Stimulated activated CD8-positive, alpha-beta memory T cell treated with anti-CD3 and anti-CD28 coated beads, Interleukin-4, amount 100 ng/mL, for 24 hours (primary cell): ENCODE measurements around the gene MMP19.
"Not testable (repeated sequence)": the region's sequence is repeated elsewhere in the genome, so short reads cannot be mapped to it uniquely, and the experiment has no call there.

Source experiments
- DNase-seq: peaks from one replicate; pipeline ENCODE4 v3.0.0-alpha.2; 2020; ENCODE audit warnings: low read depth

MMP19 gene, protein sequence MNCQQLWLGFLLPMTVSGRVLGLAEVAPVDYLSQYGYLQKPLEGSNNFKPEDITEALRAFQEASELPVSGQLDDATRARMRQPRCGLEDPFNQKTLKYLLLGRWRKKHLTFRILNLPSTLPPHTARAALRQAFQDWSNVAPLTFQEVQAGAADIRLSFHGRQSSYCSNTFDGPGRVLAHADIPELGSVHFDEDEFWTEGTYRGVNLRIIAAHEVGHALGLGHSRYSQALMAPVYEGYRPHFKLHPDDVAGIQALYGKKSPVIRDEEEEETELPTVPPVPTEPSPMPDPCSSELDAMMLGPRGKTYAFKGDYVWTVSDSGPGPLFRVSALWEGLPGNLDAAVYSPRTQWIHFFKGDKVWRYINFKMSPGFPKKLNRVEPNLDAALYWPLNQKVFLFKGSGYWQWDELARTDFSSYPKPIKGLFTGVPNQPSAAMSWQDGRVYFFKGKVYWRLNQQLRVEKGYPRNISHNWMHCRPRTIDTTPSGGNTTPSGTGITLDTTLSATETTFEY

DNA sequence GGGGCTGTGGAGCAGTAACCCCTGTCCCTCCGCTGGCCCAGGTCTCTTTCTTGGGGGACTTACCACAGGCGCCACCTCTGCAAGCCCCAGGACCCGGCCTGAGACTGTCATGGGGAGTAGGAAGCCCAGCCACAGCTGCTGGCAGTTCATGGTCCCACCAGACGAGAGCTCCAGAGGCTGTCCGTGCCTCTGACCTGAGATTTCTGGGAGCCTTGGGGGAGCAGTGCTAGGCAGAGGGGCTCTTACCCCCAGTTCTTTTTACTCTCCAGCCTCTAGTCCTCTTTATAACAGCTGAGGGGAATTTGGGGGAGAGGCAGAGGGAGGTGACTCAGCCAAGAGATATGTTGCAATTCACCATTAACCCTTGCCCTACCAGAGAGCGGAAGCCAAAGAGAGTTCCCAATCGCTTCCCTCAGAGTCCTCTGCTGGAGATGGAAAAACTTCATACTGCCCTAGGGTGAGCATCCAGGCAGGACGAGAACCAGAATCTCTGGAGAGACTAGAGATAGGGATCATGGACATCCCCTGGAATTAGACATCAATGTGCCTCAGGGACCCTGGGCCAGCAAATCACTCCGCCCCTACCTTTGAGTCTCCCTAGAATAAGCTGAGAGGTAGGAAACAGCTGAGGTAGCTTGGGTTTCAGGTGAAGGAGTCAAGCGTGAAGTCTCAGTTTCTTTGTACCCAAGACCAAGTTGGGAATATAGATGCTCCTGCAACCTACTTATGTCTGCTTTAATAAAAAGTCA, at the start of gene MMP19:
MMP19 (minus strand) TSS at position 256 of the 749 bp plus-strand sequence; CDS start at position 150, 106 bp downstream.
- DNase-seq = no peak

DNA sequence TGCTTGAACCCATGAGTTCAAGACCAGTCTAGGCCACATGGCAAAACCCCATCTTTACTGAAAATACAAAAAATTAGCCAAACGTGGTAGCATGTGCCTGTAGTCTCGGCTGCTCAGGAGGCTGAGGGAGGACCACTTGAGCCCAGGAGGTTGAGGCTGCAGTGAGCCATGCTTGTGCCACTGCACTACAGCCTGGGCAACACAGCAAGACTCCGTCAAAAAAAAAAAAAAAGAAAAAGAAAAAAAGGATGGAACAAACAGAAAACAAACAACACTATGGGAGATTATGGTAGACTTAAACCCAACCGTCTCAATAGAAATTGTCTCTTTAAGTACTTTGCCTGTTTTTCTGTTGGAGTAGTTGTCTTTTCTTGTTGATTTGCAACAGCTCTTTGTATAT, 48.6 kb upstream of the MMP19 start:
- DNase-seq = no peak

DNA sequence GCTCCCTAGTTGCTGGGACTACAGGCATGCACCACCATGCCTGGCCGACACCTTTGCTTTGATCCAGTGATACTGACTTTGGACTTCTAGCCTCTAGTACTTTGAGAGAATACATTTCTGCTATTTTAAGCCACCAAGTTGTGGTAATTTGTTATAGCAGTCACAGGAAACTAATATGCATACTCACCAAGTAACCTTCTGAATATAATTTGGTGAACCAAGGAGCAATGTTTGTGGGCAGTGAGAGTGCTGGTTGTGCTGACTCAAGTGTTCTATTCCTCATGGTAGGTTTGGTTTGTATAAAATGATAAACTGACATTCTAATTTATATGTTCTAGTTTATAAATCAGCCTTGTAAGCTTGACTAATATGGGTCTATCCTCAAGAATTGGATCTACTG, 42.4 kb upstream of the MMP19 start:
- DNase-seq = no peak

DNA sequence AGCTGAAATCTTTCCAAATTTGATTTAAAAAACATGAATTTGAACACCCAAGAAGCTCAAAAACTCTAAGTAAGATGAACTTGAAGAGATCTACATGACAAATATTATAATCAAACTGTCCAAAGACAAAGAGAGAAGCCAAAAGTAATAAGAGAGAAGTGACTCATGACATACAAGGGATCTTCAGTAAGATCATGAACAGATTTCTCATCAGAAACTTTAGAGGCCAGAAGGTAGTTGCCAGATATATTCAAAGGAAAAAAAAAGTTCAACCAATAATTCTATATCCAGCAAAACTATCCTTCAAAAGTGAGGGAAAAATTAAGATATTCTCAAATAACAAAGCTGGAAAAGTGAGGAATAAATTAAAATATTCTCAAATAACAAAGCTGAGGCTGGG, 35.1 kb upstream of the MMP19 start:
- no peak for DNase-seq

DNA sequence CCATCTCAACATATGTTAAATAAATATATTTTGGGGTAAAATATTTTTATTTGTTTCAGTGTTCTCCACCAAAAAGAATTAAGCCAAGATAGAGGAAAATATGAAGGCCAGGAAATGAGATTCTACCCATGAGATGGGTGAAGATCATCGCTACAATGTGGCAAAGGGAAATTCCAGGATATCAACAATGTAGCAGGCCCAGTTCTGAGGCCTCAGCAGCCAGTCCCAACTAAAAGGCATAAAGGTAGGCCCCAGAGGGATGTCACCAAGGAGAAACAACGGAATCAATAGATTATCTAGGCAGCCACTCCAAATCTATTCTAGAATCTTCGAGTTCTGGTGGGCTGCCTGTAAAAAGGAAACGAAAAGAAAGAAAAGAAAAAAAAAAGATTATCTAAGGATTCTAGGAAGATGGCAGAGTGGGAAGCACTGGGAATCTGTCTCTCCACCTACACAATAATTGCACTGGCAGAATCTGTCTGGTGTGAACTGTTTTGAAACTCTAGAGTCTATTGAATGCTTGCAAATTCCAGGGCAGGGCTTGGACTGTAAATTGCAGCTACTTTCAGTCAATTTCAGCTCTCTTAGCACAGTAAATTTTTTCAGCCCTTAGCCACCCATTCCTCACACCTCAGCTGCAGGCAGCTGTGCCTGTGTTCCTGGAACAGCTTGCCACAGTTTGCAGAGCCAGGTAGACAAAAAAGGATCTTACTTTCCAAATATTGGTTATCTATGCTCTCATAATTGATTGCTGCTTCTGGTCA, 33.1 kb upstream of the MMP19 start:
- no peak for DNase-seq

DNA sequence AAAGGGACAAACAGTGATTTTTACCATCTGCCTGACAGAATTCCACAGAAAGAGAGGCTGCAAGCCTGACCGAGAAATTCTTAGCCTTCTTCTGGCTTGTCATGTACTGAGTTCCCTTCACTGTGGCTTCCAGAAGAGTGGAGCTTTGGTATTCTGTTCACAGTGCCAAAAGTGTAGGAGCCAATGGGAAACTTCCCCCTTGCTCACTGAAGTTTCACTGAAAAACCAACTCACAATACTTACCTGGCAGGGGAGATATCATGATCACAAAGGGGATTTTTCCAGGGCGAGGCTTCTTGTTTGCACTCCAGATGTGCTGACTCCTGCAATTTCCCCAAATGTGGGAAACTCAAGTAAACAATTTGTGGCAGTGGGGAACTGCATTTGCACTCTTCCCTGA, 31.7 kb upstream of the MMP19 start:
- no peak for DNase-seq

DNA sequence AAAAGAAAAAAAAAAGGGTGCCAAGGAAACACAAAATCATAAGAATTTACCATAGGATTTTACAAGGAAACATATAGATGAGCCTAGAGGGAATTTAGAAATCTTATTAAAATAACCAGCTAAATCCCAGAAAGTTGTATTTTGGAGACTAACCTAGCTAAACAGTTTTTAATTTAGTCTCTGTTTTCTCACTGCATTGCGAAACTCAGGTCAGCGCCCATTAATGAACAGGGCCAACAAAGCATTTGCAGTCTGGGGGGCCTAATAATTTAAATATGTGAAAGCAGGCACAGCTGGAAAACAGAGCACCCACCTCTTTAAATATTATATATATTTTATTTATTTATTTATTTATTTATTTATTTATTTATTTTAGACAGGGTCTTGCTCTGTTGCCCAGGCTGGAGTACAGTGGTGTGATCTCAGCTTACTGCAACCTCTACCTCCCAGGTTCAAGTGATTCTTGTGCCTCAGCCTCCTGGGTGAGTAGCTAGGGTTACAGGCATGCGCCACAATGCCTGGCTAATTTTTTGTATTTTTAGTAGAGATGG, 23.8 kb upstream of the MMP19 start:
- not testable (repeated sequence) for DNase-seq

DNA sequence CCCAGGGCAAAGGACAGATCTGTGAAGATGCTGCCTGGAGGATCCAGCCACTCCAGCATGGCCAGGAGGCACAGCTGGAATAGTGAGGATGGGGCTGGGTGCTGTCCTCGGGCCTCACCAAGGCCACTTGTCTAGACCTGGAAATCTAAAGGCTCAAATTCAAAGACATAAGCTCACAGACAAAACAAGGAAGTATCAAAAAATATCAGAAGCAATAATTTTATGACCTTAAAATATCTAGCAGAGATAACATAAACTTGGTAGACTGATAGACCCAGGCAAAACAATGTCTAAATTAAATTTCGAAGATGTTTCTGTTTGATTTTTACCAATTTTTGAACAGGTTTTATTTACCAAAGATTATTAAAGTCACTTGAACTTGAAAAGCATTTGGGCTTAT, 22.6 kb upstream of the MMP19 start:
- DNase-seq = no peak

DNA sequence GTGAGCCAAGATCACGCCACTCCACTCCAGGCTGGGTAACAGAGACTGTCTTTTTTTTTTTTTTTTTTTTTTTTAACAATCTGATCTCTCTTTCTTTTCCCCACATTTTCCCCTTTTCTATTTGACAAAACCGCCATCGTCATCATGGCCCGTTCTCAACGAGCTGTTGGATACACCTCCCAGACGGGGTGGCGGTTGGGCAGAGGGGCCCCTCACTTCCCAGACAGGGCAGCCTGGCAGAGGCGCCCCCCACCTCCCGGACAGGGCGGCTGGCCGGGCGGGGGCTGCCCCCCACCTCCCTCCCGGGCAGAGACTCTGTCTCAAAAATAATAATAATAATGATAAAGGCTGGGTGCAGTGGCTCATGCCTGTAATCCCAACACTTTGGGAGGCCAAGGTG, 20.2 kb upstream of the MMP19 start:
- DNase-seq = not testable (repeated sequence)

DNA sequence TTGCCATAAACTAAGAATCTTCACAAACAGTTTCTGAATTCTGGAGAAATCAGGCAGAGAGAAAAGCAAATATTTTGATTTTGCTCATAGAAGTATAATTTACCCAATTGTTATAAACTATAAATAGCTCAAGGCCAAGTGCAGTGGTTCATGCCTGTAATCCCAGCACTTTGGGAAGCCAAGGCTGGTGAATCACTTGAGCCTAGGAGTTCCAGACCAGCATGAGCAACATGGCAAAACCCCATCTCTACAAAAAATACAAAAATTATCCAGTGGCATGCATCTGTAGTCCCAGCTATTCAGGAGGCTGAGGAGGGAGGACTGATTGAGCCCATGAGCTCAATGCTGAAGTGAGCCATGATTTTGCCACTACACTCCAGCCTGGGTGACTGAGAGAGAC, 19.6 kb upstream of the MMP19 start:
- no peak for DNase-seq

DNA sequence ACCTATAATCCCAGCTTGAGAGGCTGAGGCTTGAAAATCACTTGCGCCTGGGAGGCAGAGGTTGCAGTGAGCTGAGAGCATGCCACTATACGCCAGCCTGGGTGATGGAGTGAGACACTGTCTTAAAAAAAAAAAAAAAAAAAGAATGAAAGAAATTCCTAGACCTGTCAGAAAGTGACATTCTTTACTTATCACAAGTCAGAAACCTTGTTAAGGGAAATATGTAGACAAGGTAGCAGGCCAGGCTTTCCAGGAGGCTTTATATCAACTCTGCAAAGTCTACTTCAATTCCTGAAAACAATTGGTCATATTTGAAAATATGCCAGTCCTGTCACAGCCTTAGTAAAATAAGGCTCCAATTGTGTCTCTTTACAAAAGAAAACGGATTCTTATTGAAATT, 19.1 kb upstream of the MMP19 start:
- no peak for DNase-seq

DNA sequence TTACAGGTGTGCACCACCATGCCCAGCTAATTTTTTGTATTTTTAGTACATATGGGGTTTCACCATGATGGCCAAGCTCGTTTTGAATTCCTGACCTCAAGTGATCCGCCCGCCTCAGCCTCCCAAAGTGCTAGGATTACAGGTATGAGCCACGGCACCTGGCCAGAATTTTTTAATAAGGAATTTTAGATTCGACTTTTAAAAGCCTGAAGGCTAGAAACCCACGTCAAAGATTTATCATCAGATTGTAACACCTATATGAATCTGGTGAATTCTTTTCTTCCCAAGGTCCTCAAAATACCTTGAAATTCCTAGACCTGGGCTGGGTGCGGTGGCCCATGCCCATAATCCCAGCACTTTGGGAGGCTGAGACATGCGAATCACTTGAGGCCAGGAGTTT, 18.7 kb upstream of the MMP19 start:
- no peak for DNase-seq

DNA sequence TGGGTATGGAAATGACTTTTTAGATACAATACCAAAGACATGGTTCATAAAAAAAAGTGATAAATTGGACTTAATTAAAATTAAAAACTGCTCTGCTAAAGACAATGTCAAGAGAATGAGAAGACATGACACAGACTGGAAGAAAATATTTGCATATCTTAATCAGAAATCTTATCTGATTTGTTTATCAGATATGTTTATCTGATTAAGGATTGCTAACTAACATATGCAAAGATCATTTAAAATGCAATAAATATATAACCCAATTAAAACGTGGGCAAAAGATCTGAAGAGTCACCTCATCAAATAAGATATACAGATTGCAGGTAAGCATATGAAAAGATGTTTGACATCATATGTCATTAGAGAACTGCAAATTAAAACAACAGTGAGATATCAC, 10.0 kb upstream of the MMP19 start:
- DNase-seq = no peak

DNA sequence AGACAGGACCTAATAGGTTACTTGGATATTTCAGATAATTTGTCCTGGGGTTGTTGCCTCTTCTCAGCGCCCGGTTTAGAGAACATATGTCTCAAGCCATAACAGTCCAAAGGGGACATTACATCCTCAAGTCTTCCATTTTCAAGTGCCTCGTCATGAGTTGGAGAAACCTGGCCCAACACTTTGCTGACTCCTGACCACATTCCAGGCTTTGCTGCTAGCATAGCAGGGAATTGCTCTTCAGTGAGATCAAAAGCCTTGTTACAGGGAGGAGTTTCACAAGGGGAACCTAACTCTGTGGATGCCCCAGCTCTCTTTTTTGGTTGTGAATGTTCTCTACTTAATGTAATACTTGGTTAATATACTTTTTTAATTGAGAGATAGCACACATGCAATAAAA, 8.2 kb upstream of the MMP19 start:
- no peak for DNase-seq

DNA sequence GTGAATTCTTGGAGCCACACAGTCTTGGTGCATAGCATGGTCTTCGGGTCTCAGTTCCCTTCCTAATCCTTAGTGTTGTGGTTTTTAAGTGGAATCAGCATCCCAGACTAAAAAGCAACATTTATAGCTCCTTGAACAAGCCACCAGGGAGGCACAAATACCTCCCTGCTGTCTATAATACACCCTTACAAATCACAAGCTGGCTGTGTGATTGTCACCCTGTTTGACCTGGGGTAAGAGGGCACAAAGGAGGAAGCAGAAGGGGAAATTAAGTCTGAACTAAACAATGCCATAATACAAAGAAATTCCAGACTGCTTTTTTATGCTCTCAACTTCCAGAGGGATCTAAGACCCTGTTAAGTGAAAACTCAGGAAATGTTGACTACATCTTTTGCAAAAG, 7.7 kb upstream of the MMP19 start:
- DNase-seq = no peak

DNA sequence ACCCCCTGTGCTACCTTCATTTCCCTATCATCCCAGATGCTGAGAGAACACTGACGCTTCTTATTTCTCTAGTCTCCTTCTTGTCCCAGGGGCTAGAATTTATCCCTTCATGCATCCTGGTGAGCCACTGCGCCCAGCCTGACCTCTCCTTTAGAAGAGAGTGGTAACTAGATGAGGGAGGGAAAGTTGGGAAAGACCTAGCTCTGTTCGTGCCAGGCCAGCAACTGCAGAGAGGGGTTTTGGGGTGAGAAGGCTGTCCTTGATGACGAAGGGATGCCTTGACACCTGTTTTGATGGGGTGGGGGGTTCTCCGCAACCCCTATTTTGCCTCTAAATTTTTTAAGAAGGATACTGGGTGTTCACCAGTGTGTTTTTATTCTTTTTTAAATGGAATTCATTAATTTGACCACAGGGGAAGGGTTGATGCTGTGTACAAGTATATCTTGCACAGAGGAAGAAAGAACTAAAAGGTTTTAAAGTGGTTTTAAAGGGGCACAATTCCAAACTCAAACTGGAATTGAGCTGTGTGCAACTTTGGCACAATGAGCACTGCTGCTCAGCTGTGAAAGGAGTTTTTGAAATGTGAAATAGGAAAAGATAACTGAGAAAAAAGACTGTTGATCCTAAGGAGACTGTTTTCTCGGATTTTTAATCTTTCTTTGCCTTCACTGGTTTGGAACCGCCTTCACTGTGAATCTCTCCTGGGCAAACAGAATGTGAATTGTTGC, 7.0 kb upstream of the MMP19 start:
- no peak for DNase-seq

DNA sequence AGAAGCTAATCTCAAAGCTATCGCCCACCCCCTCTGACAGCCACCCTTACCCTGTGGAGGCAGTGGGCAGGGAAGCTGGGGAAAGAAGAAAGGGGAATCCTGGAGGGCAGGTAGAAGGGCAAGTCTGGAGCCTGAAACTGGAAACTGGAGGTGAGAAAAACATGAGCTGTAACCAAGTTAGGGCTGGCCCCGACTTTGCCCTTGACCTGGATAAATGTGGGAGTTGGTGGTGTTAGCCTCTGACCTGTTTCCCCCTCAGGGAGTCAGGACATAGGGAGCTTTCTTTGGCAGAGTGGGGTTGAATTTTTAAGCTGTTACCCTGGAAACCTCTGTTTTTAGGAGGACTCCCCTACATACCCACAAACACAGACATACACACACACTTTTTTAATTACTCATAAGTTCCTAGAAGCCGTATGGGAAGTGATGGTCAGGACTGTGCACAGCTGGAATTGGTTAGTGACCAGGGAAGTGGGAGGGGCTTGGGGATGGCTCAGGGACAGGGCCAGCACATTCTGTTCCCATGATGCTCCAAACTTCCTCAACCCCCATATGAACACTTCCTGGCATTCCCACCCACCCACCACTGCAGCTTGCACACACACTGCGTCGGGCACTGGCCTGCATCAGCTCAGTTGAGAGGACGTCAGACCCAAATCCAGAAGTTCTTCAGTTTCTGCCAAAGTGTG, 5.0 kb upstream of the MMP19 start:
- no peak for DNase-seq

DNA sequence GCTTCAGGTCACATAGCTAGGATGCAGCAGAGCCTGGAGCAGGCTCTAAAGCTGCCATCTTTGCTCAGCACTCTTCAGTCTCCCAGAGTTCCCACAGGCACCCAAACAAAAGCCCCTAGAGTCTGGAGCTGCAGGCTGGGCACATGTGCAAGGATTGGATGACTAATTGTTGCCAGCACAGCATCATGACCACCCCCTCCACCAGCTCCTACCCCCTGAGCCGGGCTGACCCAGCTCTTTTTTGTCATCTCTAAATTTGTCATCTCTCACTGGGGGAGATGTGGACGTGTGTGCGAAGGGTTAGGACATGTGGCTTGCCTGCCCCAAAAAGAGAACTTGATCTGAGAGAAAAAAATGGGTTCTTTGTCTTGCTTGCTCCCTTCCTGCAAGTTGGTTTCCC, 4.3 kb upstream of the MMP19 start:
- no peak for DNase-seq

DNA sequence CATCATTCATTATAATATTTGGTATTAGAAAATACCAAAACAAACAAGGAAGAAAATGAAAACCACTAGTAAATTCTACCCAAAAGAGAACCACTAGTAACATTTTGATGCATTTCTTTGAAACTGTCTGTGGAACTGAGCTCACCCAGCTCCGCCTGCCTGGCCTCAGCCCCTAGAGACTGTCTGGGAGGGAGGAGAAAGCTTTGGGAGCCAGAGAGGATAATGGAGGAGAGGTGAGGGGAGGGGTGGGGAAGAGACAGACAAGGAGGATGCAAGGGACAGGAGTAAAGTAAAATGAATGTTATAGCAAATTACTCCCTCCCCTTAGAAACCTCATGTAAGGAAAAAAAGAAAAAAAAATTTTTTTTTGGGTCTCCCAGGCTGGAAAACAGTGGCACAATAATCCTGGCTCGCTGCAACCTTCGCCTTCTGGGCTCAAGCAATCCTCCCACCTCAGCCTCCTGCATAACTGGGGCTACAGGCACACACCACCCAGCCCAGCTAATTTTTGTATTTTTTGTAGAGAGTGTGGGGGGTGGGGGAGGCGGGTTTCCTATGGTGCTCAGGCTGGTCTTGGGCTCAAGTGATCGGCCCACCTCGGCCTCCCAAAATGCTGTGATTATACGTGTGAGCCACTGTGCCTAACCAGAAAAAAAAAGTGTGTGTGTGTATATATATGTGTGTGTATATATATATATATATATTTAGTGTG, 3.2 kb upstream of the MMP19 start:
- no peak for DNase-seq

DNA sequence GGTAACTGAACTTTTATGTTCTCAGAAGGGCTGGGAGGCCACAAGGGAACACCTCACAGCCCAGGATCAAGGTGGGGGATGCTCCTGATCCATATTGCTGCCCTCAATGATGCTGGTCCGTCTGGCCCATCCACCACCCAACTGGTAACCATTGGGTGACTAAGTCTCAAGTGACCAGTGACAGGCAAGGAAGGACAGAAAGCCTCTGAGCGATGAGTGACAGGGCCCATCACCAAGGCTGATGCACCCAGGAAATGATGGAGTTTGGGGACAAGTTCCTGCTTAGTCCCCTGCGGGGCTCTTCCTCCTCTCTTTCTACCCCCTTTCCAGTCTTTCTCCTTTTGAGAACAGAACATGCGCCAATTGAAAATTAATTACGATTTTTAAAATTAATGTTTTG, 2.6 kb upstream of the MMP19 start:
- DNase-seq = no peak
